WTC11 (cell line): ENCODE results near the gene CD9. TPM values are rescaled to one million over a fixed set of nuclear protein-coding genes. Genes with fewer than 3 reads are reported as not detected.

Experiments used
- ARID4B ChIP-seq: sonication (generic); formaldehyde crosslinking; IDR thresholded peaks from 2 replicates; pipeline ENCODE4 v1.8.0; 2023; ENCODE audit warnings: missing genetic modification reagents, mild to moderate bottlenecking, borderline replicate concordance
- CREM ChIP-seq: sonication (generic); formaldehyde crosslinking; IDR thresholded peaks from 2 replicates; pipeline ENCODE4 v1.8.1; 2022; ENCODE audit warnings: mild to moderate bottlenecking, missing genetic modification reagents, moderate library complexity
- EMX1 ChIP-seq: fragments of 250-450 bp; sonication (Bioruptor Pico); IDR thresholded peaks from 2 replicates; pipeline ENCODE4 v1.8.0; 2021; ENCODE audit warnings: mild to moderate bottlenecking
- ESRRA ChIP-seq: sonication (generic); formaldehyde crosslinking; IDR thresholded peaks from 2 replicates; pipeline ENCODE4 v1.8.1; 2022; ENCODE audit warnings: mild to moderate bottlenecking, missing genetic modification reagents, borderline replicate concordance
- ETV6 ChIP-seq: sonication (generic); formaldehyde crosslinking; IDR thresholded peaks from 2 replicates; pipeline ENCODE4 v1.8.1; 2022; ENCODE audit warnings: mild to moderate bottlenecking, missing genetic modification reagents
- GABPB1 ChIP-seq: sonication (generic); formaldehyde crosslinking; IDR thresholded peaks from 2 replicates; pipeline ENCODE4 v1.8.1; 2023; ENCODE audit warnings: mild to moderate bottlenecking, missing genetic modification reagents
- IRF1 ChIP-seq: sonication (generic); formaldehyde crosslinking; IDR thresholded peaks from 2 replicates; pipeline ENCODE4 v1.8.0; 2023; ENCODE audit warnings: missing genetic modification reagents
- JAZF1 ChIP-seq: fragments of 250-450 bp; sonication (Bioruptor Pico); IDR thresholded peaks from 2 replicates; pipeline ENCODE4 v1.9.0; 2021; ENCODE audit warnings: moderate library complexity, mild to moderate bottlenecking, inconsistent platforms
- MAX ChIP-seq: sonication (generic); formaldehyde crosslinking; IDR thresholded peaks from 2 replicates; pipeline ENCODE4 v1.8.0; 2022; ENCODE audit warnings: mild to moderate bottlenecking, missing genetic modification reagents
- MXD4 ChIP-seq: fragments of 250-450 bp; sonication (Bioruptor Pico); IDR thresholded peaks from 2 replicates; pipeline ENCODE4 v1.8.0; 2021; ENCODE audit warnings: mild to moderate bottlenecking, moderate library complexity, borderline replicate concordance
- MYBL2 ChIP-seq: sonication (generic); formaldehyde crosslinking; IDR thresholded peaks from 2 replicates; pipeline ENCODE4 v1.8.1; 2023; ENCODE audit warnings: mild to moderate bottlenecking, moderate library complexity, missing genetic modification reagents
- NFATC4 ChIP-seq: fragments of 250-450 bp; sonication (Bioruptor Pico); IDR thresholded peaks from 2 replicates; pipeline ENCODE4 v1.9.0; 2021; ENCODE audit warnings: mild to moderate bottlenecking
- NFE2L1 ChIP-seq: sonication (generic); formaldehyde crosslinking; IDR thresholded peaks from 2 replicates; pipeline ENCODE4 v1.8.1; 2023; ENCODE audit warnings: missing genetic modification reagents
- NR1H2 ChIP-seq: sonication (generic); formaldehyde crosslinking; IDR thresholded peaks from 2 replicates; pipeline ENCODE4 v1.9.0; 2021; ENCODE audit warnings: mild to moderate bottlenecking, moderate library complexity, missing genetic modification reagents
- RORB ChIP-seq: fragments of 250-450 bp; sonication (Bioruptor Pico); IDR thresholded peaks from 2 replicates; pipeline ENCODE4 v1.9.0; 2021; ENCODE audit warnings: mild to moderate bottlenecking
- STAT6 ChIP-seq: sonication (generic); formaldehyde crosslinking; conservative IDR thresholded peaks from 2 replicates; pipeline ENCODE4 v1.8.1; 2023; ENCODE audit warnings: mild to moderate bottlenecking, low read depth, missing genetic modification reagents, moderate library complexity
- TEAD1 ChIP-seq: sonication (generic); formaldehyde crosslinking; IDR thresholded peaks from 2 replicates; pipeline ENCODE4 v1.8.0; 2022; ENCODE audit warnings: mild to moderate bottlenecking, missing genetic modification reagents
- TEAD4 ChIP-seq: sonication (generic); formaldehyde crosslinking; IDR thresholded peaks from 2 replicates; pipeline ENCODE4 v1.8.0; 2022; ENCODE audit warnings: mild to moderate bottlenecking, missing genetic modification reagents
- ZMAT4 ChIP-seq: fragments of 250-450 bp; sonication (Bioruptor Pico); IDR thresholded peaks from 2 replicates; pipeline ENCODE4 v1.9.0; 2021; ENCODE audit warnings: mild to moderate bottlenecking
- ZNF423 ChIP-seq: fragments of 250-450 bp; sonication (Bioruptor Pico); IDR thresholded peaks from 2 replicates; pipeline ENCODE4 v2.1.2; 2022; ENCODE audit warnings: mild to moderate bottlenecking, moderate library complexity
- ZNF512 ChIP-seq: sonication (generic); formaldehyde crosslinking; IDR thresholded peaks from 2 replicates; pipeline ENCODE4 v1.8.1; 2022; ENCODE audit warnings: missing genetic modification reagents, borderline replicate concordance
- total RNA-seq: library from RNA; stranded (reverse); gene quantifications from 3 replicates; pipeline ENCODE4 v1.2.3, GENCODE V29; 2021
- TF ChIP-seq, protein P1 (sequence below): fragments of 250-450 bp; sonication (Bioruptor Pico); IDR thresholded peaks from 2 replicates; pipeline ENCODE4 v1.9.0; 2021; ENCODE audit warnings: mild to moderate bottlenecking
- TF ChIP-seq, protein P2 (sequence below): sonication (generic); formaldehyde crosslinking; IDR thresholded peaks from 2 replicates; pipeline ENCODE4 v1.8.1; 2023; ENCODE audit warnings: mild to moderate bottlenecking, missing genetic modification reagents, moderate library complexity
- TF ChIP-seq, protein P3 (sequence below): sonication (generic); formaldehyde crosslinking; IDR thresholded peaks from 2 replicates; pipeline ENCODE4 v1.8.1; 2023; ENCODE audit warnings: mild to moderate bottlenecking, moderate library complexity, missing genetic modification reagents

The CD9 gene
- total RNA-seq, 1 experiment from 2014 or later = 260 TPM

- TF ChIP-seq ARID4B (CRISPR knock-in tag) = no peak
- no peak for TF ChIP-seq ZNF423 (CRISPR knock-in tag)
- peak; percentile 71; the same call in 1 of the 2 replicates for TF ChIP-seq ETV6 (CRISPR knock-in tag)
- 0 out of 2 replicates have a peak, but pooled peaks have one; percentile 21 for TF ChIP-seq TEAD1 (CRISPR knock-in tag)
- TF ChIP-seq NR1H2 (CRISPR knock-in tag) = no peak
- TF ChIP-seq, protein P1, sequence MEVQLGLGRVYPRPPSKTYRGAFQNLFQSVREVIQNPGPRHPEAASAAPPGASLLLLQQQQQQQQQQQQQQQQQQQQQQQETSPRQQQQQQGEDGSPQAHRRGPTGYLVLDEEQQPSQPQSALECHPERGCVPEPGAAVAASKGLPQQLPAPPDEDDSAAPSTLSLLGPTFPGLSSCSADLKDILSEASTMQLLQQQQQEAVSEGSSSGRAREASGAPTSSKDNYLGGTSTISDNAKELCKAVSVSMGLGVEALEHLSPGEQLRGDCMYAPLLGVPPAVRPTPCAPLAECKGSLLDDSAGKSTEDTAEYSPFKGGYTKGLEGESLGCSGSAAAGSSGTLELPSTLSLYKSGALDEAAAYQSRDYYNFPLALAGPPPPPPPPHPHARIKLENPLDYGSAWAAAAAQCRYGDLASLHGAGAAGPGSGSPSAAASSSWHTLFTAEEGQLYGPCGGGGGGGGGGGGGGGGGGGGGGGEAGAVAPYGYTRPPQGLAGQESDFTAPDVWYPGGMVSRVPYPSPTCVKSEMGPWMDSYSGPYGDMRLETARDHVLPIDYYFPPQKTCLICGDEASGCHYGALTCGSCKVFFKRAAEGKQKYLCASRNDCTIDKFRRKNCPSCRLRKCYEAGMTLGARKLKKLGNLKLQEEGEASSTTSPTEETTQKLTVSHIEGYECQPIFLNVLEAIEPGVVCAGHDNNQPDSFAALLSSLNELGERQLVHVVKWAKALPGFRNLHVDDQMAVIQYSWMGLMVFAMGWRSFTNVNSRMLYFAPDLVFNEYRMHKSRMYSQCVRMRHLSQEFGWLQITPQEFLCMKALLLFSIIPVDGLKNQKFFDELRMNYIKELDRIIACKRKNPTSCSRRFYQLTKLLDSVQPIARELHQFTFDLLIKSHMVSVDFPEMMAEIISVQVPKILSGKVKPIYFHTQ (CRISPR knock-in tag) = no peak
- TF ChIP-seq GABPB1 (CRISPR knock-in tag) = no peak
- no peak for TF ChIP-seq JAZF1 (CRISPR knock-in tag)
- no peak for TF ChIP-seq STAT6 (CRISPR knock-in tag)
- TF ChIP-seq CREM (CRISPR knock-in tag) = no peak
- TF ChIP-seq MYBL2 (CRISPR knock-in tag) = no peak
- TF ChIP-seq ESRRA (CRISPR knock-in tag) = no peak
- TF ChIP-seq NFATC4 = no peak
- TF ChIP-seq ZMAT4 (CRISPR knock-in tag) = peak; percentile 72; the same call in 1 of the 2 replicates
- peak; percentile 82 for TF ChIP-seq MAX (CRISPR knock-in tag)
- TF ChIP-seq, protein P2, sequence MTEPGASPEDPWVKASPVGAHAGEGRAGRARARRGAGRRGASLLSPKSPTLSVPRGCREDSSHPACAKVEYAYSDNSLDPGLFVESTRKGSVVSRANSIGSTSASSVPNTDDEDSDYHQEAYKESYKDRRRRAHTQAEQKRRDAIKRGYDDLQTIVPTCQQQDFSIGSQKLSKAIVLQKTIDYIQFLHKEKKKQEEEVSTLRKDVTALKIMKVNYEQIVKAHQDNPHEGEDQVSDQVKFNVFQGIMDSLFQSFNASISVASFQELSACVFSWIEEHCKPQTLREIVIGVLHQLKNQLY (CRISPR knock-in tag) = no peak
- TF ChIP-seq MXD4 (CRISPR knock-in tag) = no peak
- TF ChIP-seq RORB (CRISPR knock-in tag) = no peak
- no peak for TF ChIP-seq ZNF512 (CRISPR knock-in tag)
- no peak for TF ChIP-seq NFE2L1 (CRISPR knock-in tag)
- TF ChIP-seq IRF1 (CRISPR knock-in tag) = no peak
- TF ChIP-seq, protein P3, sequence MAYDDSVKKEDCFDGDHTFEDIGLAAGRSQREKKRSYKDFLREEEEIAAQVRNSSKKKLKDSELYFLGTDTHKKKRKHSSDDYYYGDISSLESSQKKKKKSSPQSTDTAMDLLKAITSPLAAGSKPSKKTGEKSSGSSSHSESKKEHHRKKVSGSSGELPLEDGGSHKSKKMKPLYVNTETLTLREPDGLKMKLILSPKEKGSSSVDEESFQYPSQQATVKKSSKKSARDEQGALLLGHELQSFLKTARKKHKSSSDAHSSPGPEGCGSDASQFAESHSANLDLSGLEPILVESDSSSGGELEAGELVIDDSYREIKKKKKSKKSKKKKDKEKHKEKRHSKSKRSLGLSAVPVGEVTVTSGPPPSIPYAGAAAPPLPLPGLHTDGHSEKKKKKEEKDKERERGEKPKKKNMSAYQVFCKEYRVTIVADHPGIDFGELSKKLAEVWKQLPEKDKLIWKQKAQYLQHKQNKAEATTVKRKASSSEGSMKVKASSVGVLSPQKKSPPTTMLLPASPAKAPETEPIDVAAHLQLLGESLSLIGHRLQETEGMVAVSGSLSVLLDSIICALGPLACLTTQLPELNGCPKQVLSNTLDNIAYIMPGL (CRISPR knock-in tag) = no peak
- TF ChIP-seq EMX1 (CRISPR knock-in tag) = no peak
- no peak for TF ChIP-seq TEAD4
Observed at GRCh38 chr12:6215120-6215807, 15.1 kb downstream of the CD9 start (continued).
